ENCODE data around the gene ELMOD3.
"Not testable (repeated sequence)": the region's sequence is repeated elsewhere in the genome, so short reads cannot be mapped to it uniquely, and the experiment has no call there.

Gene ELMOD3

DNA sequence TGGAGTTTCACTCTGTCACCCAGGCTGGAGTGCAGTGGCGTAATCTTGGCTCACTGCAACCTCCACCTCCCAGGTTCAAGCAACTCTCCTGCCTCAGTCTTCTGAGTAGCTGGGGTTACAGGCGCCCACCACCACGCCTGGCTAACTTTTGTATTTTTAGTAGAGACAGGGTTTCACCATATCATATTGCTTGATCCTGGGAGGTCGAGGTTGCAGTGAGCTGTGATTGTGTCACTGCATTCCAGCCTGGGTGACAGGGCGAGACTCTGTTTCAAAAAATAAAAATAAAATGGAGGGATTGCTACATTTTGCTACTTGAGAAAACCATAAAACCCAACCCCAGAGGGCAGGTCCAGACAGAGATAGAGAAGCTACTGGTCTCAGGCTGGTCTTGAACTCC lies 28.6 kb downstream of the ELMOD3 start:
- peaks cover 33% of the 10 kb centered on the region for H3K36me3 Mint-ChIP-seq
- H3K27ac Mint-ChIP-seq, H3K9me3 Mint-ChIP-seq, H3K27me3 Mint-ChIP-seq, H3K4me1 Mint-ChIP-seq, ATAC-seq, H3K4me3 Mint-ChIP-seq: not testable (repeated sequence)

DNA sequence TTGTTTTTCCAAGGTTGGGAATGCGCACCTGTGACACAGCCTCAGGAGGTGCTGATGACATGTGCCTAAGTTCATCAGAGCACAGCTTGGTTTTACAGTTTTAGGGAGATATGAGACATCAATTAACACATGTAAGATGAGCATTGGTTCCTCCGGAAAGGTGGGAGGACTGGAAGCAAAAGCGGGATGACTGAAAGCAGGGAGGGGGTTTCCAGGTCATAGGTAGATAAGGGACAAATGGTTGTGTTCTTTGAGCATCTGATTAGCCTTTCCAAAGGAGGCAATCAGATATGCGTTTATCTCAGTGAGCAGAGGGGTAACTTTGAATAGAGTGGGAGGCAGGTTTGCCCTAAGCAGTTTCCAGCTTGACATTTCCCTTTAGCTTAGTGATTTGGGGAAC lies 29.3 kb downstream of the ELMOD3 start:
- Mint-ChIP-seq H3K27ac (no peak overlapping the region), H3K36me3 (peaks cover 26% of the 10 kb centered on the region)
- no peak for ATAC-seq

DNA sequence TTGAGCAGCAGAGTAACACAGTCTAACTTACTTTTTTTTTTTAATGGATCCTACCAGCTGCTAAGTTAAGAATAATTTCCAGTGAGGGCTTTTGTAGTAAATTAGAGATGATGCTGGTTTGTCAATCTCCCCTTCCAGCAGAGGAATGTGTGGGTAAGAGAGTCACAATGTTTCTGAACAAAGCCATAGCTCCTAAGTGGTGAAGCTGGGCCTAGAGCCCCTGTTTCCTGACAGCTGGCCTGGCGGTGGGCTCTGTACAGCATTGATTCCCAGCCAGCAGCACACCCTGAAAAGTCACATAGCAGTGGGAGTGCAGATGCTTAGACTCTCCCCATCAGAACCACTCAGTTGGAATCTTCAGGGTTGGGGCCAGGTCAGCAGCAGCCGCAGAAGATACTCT lies 31.2 kb downstream of the ELMOD3 start:
- H3K4me3 Mint-ChIP-seq: no peak overlapping the region
- H3K9me3 Mint-ChIP-seq: no peaks in the 10 kb centered on the region
- H3K4me1 Mint-ChIP-seq: peaks cover 9% of the 10 kb centered on the region
- peaks cover 29% of the 10 kb centered on the region for H3K36me3 Mint-ChIP-seq
- ATAC-seq: no peak
- H3K27ac Mint-ChIP-seq: peak overlapping the region; percentile 10
- no peaks in the 10 kb centered on the region for H3K27me3 Mint-ChIP-seq

More for the DNA sequence above, 29.3 kb downstream of the ELMOD3 start:
- Mint-ChIP-seq H3K9me3 (no peaks in the 10 kb centered on the region), H3K4me1 (no peaks in the 10 kb centered on the region), H3K27me3 (no peaks in the 10 kb centered on the region), H3K4me3 (no peak overlapping the region)

DNA sequence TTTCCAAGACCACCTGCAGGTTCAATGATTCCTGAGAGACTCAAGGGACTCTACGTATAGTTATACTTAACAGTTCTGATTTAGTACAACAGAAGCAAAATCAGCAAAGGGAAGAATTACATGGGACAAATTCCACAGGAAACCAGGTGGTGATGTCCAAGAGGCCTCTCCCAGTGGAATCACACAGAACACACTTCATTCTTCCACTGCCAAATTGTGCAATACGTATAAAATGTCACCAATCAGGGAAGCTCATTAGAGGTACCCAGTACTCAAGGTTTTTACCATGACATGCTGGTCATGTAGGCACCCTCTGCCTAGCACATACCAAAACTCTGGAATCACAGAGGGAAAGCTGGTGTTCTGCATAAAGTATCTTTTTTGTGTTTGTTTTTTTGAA lies 33.2 kb downstream of the ELMOD3 start:
- Mint-ChIP-seq H3K27ac (no peak overlapping the region), H3K27me3 (no peaks in the 10 kb centered on the region)

DNA sequence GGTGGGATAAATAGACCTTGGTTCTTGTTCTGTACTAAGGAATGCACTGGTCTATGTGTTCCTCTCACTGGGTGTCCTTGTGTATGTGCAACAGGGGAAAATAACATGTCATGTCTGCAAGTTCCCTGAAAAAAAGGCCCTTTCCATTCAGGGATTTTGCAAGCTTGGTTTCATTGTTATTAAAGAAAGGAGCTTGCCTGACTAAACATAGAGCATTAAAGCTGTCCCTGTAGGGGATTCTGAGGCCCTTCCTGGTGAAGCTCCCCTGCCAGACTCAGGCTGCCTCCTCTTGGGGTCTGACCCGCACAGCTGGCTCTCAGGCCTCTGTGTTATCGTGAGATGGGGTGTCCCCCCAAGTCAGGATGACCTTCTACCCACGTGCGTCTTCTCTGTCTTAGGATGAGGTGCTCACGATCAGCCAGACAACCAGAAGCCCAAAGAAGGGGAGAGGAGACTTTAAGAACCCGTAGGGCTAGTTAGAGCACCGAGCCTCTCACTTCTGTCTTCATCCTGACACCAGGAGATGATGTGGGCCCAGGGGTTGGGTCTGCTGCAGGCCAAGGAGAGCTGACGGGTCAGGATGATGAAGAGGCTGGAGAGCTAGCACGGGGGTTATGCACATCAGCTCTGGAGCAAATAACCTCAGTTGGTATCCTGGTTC lies 34.4 kb downstream of the ELMOD3 start:
- H3K4me1 Mint-ChIP-seq: peaks cover 37% of the 10 kb centered on the region
- no peak for ATAC-seq
- H3K4me3 Mint-ChIP-seq: no peak overlapping the region
- peak overlapping the region; percentile 83 for H3K27ac Mint-ChIP-seq
- no peaks in the 10 kb centered on the region for H3K27me3 Mint-ChIP-seq
- H3K9me3 Mint-ChIP-seq: no peaks in the 10 kb centered on the region
- H3K36me3 Mint-ChIP-seq: peaks cover 38% of the 10 kb centered on the region

More for the DNA sequence above, 33.2 kb downstream of the ELMOD3 start:
- no peak for ATAC-seq
- no peaks in the 10 kb centered on the region for H3K9me3 Mint-ChIP-seq
- peaks cover 27% of the 10 kb centered on the region for H3K4me1 Mint-ChIP-seq
- peaks cover 35% of the 10 kb centered on the region for H3K36me3 Mint-ChIP-seq
- no peak overlapping the region for H3K4me3 Mint-ChIP-seq

DNA sequence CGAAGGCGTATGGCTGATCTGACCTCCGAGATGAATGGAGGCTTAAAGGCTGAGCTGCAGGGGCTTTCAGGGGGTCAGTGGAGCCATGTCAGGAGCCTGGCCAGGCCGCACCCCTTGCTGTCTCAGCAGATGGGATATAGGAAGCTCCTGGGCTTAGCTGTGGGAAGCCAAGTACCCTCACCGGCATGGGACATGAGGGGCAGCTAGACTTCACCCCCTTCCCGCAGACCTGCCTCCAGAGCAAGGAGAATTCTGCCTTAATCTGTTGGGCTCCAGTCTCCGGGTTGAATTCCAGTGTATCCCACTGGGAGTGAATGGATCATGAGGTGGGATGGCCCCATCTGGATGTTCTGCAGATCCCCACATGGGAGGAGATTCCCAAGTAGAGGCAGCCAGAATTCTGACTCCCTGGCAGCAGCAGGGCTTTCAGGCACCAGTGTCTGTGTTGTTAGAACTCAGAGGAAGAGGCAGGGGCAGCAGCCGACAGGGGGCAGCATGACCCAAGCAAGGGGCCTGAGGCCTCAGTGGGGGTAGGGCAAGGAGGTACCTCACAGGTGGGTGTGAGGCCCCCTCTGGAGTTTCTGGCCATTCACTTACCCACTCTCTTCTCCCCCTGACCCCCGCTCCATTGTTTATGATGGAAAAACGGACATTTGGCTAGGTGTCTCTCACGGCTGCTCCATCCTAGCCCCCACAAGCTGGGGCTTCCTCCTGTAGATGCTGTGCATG lies 36.5 kb downstream of the ELMOD3 start:
- Mint-ChIP-seq H3K4me3 (no peak overlapping the region), H3K4me1 (peaks cover 40% of the 10 kb centered on the region), H3K9me3 (no peaks in the 10 kb centered on the region), H3K36me3 (peaks cover 44% of the 10 kb centered on the region), H3K27ac (peak overlapping the region; percentile 83), H3K27me3 (no peaks in the 10 kb centered on the region)
- peak; percentile 47 for ATAC-seq

DNA sequence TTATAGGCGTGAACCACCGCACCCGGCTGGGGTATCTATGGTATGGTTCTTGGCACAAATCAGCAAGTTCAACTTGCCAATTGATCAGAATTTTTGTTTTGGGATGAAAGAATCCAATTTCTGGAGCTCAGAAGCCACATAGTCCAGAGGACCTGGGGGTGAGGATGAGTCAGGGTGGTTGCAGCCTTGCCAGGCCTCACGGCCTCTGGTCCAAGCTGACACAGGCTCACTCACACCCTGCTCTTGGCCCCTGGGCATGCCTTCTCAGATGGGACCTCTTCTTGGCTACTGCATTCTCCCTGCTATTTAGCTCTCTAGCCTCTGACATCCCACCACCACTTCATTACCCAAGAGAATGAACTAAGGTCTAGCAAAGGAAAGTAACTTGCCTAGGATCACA lies 39.3 kb downstream of the ELMOD3 start:
- ATAC-seq: no peak
- Mint-ChIP-seq H3K4me3 (no peak overlapping the region), H3K27me3 (no peaks in the 10 kb centered on the region), H3K27ac (peak overlapping the region; percentile 83), H3K36me3 (peaks cover 70% of the 10 kb centered on the region), H3K4me1 (peaks cover 52% of the 10 kb centered on the region), H3K9me3 (no peaks in the 10 kb centered on the region)

DNA sequence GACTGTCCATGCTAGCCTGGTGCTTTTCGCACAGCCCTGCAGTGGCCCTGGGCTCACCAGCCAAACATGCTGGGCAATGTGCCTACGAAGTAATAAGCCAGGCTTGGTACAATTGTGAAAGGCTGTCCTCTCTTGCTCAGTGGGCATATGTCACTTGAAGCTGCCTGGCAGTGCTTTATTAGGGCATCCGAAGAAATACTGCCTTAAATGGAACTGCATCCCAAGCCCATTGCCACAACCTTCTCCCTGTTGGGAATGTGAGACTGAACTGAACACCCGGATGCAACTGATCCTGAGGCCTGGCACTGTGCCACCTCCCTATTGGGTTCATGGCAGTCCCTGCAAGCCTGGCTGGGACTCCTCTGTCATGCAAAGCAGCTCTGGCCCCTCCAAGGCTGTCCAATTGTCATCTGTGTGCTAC lies 39.7 kb downstream of the ELMOD3 start:
- peak overlapping the region; percentile 83 for H3K27ac Mint-ChIP-seq

DNA sequence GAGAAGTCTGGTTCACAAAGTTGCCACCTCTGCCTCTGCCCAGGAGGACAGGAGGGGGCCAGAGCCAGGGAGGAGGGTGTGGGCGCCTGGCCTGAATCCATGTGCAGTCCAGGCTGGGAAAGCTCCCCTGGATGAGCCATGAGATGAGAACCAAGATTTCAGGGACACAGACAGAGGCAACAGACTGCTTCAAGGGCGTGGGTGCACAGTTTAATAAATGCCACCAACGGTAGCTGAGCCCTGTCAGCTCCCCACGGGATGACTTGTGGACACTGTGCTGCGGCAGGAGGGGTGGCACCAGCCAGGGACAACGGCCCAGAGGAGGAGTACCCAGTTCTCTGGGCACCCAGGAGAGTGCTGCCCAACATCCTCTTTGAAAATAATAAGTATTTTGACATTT lies 40.4 kb downstream of the ELMOD3 start:
- peaks cover 69% of the 10 kb centered on the region for H3K36me3 Mint-ChIP-seq
- H3K4me3 Mint-ChIP-seq: no peak overlapping the region
- H3K27ac Mint-ChIP-seq: peak overlapping the region; percentile 83
- H3K27me3 Mint-ChIP-seq: no peaks in the 10 kb centered on the region
- H3K9me3 Mint-ChIP-seq: no peaks in the 10 kb centered on the region
- no peak for ATAC-seq
- peaks cover 49% of the 10 kb centered on the region for H3K4me1 Mint-ChIP-seq

More for the DNA sequence above, 39.7 kb downstream of the ELMOD3 start:
- ATAC-seq: no peak
- no peaks in the 10 kb centered on the region for H3K9me3 Mint-ChIP-seq
- H3K4me3 Mint-ChIP-seq: no peak overlapping the region
- no peaks in the 10 kb centered on the region for H3K27me3 Mint-ChIP-seq
- H3K36me3 Mint-ChIP-seq: peaks cover 71% of the 10 kb centered on the region
- H3K4me1 Mint-ChIP-seq: peaks cover 52% of the 10 kb centered on the region

DNA sequence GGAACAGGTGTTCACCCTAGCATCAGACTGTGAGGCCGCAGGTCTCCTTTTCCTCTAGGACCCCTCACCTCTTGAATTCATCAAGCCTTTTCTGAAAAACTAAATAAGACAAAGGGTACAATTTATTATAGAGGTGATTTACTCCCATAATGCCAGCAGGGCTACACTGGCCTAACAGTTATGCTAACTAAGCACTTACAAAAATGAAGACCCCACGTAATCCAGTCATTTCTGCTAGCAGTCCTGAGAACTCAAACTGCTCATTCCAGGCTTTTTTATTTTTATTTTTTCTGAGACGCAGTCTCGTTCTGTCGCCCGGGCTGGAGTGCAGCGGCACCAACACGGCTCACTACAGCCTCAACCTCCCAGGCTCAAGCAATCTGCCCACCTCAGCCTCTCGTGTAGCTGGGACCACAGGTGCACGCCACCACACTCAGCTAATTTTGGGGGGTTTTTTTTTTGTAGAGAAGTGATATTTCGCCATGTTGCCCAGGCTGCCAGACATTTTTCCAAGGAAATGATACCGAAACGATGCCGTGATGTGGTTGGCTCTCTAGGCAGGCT lies 41.4 kb downstream of the ELMOD3 start:
- Mint-ChIP-seq H3K36me3 (peaks cover 70% of the 10 kb centered on the region), H3K4me3 (no peak overlapping the region), H3K27me3 (no peaks in the 10 kb centered on the region), H3K4me1 (peaks cover 42% of the 10 kb centered on the region), H3K27ac (peak overlapping the region; percentile 65), H3K9me3 (no peaks in the 10 kb centered on the region)
- no peak for ATAC-seq

DNA sequence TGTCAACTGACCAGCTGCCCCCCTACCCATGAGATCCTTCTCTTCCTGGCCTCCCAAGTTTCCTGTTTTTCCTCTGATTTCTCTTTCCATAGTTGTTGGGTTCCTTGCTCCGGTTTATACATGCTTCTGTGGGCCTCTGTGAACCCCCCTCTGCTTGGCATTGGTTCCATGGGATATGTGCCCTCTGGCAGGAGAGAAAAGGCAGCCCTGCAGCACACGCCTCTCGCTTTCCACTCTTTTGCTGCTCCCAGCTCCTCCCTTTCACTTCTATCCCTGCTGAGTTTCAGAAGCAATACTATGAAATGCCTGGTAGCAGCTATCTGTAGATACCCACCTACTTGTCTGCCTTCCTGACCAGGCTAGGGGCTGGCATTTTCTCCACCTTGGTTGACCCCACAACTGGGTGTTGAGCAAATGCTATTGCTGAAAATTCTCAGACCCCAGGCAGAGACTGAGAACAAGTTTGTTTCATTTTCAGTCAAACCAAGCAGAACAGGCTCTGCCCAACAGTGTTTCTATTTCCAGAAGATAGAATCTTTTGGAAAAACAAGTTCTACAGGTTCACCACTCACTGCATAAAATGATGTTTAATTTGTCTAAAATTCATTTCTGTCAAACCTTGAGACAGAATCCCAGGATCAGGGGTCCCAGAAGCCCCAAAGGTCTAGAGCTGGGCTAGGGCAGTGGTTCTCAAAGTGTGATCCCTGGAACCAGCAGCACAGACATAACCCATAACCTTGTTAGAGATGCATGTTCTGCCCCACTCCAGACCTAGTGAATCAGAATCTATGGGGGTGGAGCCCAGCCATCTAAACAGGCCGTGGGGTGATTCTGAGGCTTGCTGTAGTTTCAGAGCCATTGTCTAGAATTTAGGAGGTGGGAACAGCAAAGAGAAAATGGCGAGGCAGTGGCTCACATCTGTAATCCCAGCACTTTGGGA lies 42.2 kb downstream of the ELMOD3 start:
- Mint-ChIP-seq H3K27ac (peak overlapping the region; percentile 65), H3K4me3 (no peak overlapping the region), H3K4me1 (peaks cover 37% of the 10 kb centered on the region), H3K9me3 (no peaks in the 10 kb centered on the region), H3K36me3 (peaks cover 73% of the 10 kb centered on the region), H3K27me3 (no peaks in the 10 kb centered on the region)
- ATAC-seq: no peak

DNA sequence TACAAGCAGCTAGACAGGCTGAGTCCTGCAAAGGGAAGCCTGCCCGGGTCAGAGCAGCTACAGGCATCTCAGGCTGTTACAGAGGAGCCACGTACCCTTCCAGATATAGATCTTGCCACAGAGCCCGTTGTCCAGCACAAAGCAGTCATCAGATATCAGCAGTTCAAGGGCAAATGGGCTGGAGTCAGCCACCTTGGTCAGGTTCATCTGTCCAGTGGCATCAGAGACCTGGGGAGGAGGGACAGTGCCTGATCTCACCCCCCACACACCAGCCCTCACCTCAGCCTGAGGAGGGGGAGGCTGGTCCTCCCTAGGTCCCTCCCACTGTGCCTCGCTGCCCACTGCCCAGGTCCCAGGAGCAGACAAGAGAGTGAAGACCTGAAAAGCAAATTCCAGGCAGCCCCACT lies 43.4 kb downstream of the ELMOD3 start:
- ATAC-seq: no peak
- Mint-ChIP-seq H3K27me3 (no peaks in the 10 kb centered on the region), H3K36me3 (peaks cover 79% of the 10 kb centered on the region), H3K27ac (peak overlapping the region; percentile 65), H3K9me3 (no peaks in the 10 kb centered on the region), H3K4me3 (no peak overlapping the region), H3K4me1 (peaks cover 33% of the 10 kb centered on the region)

DNA sequence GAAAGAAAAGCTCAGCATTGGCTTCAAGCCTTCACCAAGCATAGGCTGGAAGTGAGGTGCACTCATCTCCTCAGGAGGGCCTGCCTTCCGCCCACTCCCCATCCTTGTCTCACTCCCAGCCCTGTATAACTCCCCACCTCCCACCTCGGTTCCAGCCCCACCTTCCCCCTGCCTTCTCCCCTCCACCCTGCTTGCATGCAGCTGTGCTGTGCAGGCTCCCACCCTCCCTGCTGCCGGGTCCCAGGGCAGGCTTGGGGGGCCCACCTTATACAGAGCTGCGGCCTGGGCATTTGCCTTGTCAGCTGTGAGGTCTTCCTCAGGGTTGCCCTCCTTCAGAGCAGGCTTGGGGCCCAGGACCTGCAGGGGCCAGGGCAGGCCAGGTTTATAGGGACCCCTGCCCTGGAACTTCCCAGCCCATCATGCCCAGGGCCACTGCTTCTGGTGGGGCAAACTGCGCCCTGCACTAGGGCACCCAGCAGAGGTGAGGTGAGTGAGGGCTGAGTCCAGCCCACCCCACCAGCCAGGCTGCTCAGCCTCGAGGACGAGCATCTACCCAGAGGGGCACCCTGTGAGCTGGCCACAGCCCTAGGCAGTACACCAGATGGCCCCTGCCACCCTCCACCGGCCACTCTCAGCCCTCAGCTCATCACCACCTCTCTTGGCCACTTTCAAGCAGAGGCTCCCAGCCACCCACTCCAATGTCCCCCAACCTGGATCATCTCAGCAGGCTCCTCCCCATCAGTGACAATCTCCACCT lies 44.0 kb downstream of the ELMOD3 start:
- peaks cover 85% of the 10 kb centered on the region for H3K36me3 Mint-ChIP-seq
- H3K27ac Mint-ChIP-seq: peak overlapping the region; percentile 47
- no peaks in the 10 kb centered on the region for H3K9me3 Mint-ChIP-seq
- no peak overlapping the region for H3K4me3 Mint-ChIP-seq
- peak; percentile 21 for ATAC-seq
- H3K27me3 Mint-ChIP-seq: no peaks in the 10 kb centered on the region
- peaks cover 35% of the 10 kb centered on the region for H3K4me1 Mint-ChIP-seq

DNA sequence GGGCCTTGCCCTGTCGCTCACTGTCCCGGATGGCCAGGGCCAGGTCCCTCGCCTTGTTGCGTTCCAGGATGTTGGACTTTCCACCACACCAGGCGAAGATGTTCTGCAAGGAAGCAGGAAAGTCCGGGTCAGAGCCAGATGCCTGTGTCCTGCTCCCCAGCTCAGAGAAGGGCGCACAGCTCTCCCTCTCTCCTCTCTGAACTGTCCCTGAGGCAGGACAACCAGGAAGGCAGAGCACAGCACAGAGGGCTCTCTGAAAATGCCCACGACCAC lies 44.5 kb downstream of the ELMOD3 start:
- no peak for ATAC-seq
- Mint-ChIP-seq H3K4me1 (peaks cover 30% of the 10 kb centered on the region), H3K27me3 (no peaks in the 10 kb centered on the region), H3K4me3 (no peak overlapping the region), H3K36me3 (peaks cover 80% of the 10 kb centered on the region), H3K27ac (peak overlapping the region; percentile 47), H3K9me3 (no peaks in the 10 kb centered on the region)
